Neural cell (in vitro differentiated cells): ENCODE results near the gene DST.

ENCODE experiments used
- EP300 ChIP-seq: fragments of 450-650 bp; conservative IDR thresholded peaks from 2 replicates; pipeline ENCODE4 v1.6.1; 2014; ENCODE audit warnings: antibody characterized with exemption, mild to moderate bottlenecking, moderate library complexity; ENCODE audit not compliant: poor library complexity, severe bottlenecking
- EZH2 ChIP-seq: fragments of 200-600, 300-800 bp; shearing (Covaris generic), sonication (generic); IDR thresholded peaks from 2 replicates; pipeline ENCODE4 v1.6.1; 2014; ENCODE audit warnings: antibody characterized with exemption, low read length, borderline replicate concordance, mild to moderate bottlenecking; ENCODE audit not compliant: insufficient read depth, poor library complexity, severe bottlenecking
- POLR2AphosphoS5 ChIP-seq: IDR thresholded peaks from 2 replicates; pipeline ENCODE4 v1.6.1; 2012
- TF ChIP-seq, protein P1 (sequence below): IDR thresholded peaks from 2 replicates; pipeline ENCODE4 v1.6.1; 2012; ENCODE audit warnings: borderline replicate concordance
- TF ChIP-seq, protein P2 (sequence below): fragments of 450-650 bp; IDR thresholded peaks from 2 replicates; pipeline ENCODE4 v1.5.1; 2014; ENCODE audit warnings: antibody characterized with exemption, mild to moderate bottlenecking, moderate library complexity; ENCODE audit not compliant: poor library complexity, severe bottlenecking

DNA sequence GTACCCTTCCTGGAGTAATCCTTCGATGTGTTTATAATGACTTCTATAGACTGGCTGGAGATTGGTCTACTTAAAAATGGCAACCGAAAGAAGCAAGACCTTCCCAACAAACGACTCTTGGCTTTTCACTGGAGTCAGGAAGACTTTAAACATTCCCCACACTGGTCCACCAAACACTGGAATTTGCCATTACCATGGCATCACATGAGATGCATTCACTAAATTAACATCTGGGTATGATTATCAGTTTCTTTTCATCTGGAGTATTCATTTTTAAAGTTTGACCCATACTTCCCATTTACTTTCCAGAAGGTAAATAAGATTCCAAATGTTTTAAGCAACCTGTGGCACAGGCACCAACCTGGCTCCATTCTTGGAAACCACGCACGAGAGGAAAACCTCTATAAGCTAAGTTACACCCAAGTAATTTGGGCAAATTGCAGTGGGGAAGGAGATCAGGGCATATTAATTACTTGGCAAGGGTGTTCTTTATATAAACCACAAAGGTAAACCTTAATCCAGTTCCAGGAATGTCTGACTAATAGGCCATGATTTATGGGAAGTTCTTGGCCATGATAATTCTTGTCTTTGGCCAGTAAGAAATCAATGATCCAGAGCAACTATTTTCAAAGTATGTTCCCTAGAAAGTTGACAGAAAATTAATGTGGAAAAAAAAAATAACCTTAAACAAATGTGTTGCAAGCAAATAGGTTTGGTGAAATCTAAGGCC, 205.4 kb downstream of the DST start:
- TF ChIP-seq, protein P1, sequence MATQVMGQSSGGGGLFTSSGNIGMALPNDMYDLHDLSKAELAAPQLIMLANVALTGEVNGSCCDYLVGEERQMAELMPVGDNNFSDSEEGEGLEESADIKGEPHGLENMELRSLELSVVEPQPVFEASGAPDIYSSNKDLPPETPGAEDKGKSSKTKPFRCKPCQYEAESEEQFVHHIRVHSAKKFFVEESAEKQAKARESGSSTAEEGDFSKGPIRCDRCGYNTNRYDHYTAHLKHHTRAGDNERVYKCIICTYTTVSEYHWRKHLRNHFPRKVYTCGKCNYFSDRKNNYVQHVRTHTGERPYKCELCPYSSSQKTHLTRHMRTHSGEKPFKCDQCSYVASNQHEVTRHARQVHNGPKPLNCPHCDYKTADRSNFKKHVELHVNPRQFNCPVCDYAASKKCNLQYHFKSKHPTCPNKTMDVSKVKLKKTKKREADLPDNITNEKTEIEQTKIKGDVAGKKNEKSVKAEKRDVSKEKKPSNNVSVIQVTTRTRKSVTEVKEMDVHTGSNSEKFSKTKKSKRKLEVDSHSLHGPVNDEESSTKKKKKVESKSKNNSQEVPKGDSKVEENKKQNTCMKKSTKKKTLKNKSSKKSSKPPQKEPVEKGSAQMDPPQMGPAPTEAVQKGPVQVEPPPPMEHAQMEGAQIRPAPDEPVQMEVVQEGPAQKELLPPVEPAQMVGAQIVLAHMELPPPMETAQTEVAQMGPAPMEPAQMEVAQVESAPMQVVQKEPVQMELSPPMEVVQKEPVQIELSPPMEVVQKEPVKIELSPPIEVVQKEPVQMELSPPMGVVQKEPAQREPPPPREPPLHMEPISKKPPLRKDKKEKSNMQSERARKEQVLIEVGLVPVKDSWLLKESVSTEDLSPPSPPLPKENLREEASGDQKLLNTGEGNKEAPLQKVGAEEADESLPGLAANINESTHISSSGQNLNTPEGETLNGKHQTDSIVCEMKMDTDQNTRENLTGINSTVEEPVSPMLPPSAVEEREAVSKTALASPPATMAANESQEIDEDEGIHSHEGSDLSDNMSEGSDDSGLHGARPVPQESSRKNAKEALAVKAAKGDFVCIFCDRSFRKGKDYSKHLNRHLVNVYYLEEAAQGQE, result no peak
- TF ChIP-seq EP300 (no peak), EZH2 (no peak), POLR2AphosphoS5 (no peak)
- TF ChIP-seq, protein P2, sequence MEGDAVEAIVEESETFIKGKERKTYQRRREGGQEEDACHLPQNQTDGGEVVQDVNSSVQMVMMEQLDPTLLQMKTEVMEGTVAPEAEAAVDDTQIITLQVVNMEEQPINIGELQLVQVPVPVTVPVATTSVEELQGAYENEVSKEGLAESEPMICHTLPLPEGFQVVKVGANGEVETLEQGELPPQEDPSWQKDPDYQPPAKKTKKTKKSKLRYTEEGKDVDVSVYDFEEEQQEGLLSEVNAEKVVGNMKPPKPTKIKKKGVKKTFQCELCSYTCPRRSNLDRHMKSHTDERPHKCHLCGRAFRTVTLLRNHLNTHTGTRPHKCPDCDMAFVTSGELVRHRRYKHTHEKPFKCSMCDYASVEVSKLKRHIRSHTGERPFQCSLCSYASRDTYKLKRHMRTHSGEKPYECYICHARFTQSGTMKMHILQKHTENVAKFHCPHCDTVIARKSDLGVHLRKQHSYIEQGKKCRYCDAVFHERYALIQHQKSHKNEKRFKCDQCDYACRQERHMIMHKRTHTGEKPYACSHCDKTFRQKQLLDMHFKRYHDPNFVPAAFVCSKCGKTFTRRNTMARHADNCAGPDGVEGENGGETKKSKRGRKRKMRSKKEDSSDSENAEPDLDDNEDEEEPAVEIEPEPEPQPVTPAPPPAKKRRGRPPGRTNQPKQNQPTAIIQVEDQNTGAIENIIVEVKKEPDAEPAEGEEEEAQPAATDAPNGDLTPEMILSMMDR, result no peak
